ENCODE measurements around the gene B9D2.
"Not testable (repeated sequence)": the region's sequence is repeated elsewhere in the genome, so short reads cannot be mapped to it uniquely, and the experiment has no call there.

B9D2 gene, protein sequence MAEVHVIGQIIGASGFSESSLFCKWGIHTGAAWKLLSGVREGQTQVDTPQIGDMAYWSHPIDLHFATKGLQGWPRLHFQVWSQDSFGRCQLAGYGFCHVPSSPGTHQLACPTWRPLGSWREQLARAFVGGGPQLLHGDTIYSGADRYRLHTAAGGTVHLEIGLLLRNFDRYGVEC
- 13.0 reads per million in 2 donors for total RNA-seq

DNA sequence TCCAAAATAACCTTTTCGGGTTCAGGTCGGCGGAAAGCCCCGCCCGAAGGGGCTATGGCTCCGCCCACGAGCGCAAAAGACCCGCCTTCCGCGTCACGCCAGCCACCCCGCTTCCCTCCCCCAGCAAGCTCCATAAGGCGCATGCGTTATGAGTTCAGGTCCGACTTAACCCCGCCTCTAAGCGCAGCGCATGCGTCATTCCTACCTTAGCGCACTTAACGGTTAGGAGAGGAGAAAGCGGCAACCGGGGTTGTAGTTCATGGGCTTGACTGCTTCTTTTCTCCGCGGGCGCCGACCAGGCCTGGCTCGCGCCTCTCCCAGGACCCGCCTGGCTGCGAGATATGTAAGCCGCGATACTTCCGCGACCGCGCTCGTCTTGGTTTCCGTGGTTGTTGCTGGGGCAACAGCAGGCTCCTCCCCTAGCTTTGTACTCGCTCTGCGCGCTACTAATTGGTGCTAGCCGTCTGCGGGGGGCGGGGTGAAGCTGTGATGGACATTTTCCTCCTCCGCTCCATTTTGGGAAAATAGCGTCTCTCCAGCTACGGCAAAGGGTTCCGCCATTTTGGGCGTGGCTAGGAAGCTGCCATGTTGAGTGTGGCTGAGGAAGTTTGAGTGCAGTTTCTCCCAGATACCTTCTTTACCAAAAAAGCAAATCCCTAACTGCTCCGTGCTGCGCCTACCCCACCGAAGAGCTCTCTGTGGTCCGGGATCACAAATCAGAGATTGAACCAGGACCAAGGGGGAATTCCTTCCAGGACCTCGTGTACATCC lies at the start of gene B9D2:
Gene B9D2, minus strand, starts transcription at position 397 of the 771 bp plus-strand sequence. CDS start 630 bp downstream, outside the sequence.
- DNase-seq, result peak; percentile 76

DNA sequence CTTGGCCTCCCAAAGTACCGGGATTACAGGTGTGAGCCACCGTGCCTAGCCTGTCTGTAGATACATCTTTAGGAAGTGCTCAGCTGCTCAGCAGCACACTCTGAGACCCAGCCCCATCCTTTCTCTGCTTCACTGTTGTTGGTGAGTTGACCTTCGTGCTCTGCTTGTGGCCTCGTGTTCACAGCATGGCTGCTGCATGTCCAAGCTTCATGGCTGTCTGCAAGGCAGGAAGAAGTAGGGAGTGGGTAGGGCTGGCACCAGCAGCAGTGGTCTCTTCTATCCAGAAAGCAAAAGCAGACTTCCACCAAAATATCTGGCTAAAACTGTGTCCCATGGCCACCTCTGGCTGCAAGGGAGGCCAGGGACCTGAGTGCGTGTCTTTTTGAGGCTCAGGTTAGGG lies 49.0 kb upstream of the B9D2 start:
- DNase-seq, result no peak

DNA sequence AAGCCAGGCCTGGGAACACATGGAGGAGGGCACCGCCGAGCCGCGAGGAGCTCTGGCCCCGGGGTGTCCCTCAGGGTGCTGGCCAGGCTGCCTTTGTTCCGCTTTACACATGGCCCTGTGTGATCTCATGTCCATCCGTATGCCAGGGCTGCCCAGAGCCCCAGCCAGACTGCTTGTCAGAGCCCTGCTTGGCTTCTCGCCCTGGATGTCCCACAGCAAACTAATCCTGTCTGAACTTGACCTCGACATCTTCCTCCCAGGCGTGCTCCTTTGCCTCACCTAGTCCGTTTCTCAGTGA lies 48.0 kb upstream of the B9D2 start:
- DNase-seq, result no peak

DNA sequence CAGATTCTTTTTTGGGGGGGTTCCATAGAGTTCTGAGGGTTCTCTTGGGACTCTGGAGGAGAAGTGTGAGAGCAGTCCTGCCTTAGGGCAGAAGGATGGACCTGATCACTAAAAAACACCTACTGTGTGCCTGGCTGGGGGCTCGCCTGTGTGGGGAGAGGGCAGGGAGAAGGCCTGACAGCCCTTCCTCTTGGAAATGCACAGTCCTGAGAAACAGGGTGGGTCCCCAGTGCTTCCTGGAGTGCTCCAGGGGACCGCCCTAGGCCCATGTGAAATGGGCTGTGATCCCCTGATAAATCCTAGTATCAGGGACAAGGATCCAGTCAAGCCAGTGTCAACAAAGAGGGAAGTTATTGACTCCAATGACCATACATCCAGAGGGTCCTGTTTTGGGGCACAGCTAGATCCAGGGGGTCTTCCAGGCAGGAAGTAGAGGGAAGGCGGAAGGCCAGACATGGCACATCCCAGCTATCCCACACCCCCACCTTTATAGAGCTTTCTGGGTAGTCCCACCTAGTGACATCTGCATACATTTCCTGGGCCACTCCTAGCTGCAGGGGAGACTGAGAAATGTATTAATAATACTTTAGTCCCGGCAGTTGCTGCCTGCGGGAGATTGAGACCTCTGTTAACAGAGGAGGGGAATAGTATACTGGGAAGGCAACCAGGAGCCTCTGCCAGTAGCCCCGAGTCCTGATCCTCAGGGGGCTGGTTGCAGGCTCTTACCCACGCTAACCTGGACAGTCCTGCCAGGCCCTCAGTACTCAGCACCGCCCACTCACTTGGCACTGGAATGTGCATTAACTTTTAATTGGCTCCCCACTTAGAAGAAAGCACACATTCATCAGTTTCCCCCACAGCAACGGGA lies 47.4 kb upstream of the B9D2 start:
- no peak for DNase-seq

DNA sequence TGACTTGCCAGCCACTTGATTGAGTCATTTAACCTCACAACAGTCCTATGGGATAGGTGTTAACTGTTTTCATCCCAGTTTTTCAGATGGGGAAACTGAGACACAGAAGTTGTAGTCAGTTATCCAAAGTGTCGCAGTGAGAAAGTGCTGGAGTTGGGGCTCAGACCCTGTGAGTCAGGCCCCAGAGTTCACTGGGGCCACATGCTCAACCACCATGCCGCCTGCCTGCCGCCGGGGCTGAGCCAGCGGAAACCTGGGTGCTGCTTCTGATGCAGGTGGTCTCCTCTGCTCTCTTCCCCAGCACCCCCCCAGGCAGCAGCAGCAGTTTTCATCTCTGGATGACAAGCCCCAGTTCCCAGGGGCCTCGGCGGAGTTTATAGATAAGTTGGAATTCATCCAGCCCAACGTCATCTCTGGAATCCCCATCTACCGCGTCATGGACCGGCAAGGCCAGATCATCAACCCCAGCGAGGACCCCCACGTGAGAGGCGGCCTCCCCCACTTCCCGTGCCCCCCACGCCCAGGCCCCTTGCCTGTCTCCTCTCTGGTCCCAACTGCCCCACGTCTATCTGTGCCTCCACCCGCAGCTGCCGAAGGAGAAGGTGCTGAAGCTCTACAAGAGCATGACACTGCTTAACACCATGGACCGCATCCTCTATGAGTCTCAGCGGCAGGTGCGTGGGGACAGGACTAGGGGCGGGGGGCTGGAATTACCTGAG lies 46.5 kb upstream of the B9D2 start:
- DNase-seq, result no peak

DNA sequence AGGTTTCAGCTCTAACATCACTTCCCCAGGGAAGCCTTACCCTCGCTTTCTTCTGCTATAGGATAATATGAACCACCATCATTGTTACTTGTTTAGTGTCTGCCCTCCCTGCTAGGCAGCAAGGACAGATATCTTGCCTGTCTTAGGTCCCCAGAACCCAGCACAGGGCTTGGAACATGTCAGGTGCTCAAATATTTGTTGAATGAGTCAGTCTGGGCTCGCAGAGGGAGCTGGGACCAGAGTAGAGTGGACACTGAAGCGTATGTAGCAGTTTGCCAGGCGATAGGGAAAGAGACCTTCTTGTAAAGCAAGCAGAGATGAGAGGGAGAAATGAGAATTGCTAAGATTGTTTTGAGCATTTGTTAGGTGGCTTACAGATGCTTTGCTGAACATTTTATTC lies 45.3 kb upstream of the B9D2 start:
- no peak for DNase-seq

DNA sequence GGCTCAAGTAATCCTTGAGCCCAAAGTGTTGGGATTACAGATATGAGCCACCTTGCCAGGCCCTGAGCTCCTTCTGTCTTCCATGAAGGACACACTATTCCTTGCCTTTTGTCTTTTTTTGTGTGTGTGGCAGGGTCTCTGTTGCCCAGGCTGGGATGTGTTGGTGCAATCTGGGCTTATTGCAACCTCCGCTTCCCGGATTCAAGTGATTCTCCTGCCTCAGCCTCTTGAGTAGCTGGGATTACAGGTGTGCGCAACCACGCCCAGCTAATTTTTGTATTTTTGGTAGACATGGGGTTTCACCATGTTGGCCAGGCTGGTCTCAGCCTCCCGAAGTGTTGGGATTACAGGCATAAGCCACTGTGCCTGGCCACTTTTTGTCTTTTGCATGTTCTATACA lies 44.9 kb upstream of the B9D2 start:
- not testable (repeated sequence) for DNase-seq

DNA sequence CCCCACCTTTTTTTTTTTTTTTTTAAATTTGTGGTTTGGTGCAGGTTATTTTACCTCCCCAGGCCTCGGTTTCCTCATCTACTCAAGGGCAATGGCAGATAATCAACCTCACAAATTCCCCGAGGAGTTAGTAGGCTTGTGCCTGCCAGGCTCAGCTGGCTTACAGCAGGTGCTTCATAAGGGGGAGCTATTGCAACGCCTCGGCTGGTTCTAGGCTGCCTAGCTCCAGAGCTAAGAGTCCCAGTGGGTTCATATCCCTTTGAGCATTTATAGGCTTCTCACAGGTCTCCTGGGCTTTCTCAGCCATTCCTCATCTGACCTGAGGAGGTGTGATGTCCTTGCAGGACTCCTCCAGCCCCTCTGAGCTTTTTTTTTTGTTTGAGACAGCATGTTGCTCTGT lies 44.3 kb upstream of the B9D2 start:
- no peak for DNase-seq

DNA sequence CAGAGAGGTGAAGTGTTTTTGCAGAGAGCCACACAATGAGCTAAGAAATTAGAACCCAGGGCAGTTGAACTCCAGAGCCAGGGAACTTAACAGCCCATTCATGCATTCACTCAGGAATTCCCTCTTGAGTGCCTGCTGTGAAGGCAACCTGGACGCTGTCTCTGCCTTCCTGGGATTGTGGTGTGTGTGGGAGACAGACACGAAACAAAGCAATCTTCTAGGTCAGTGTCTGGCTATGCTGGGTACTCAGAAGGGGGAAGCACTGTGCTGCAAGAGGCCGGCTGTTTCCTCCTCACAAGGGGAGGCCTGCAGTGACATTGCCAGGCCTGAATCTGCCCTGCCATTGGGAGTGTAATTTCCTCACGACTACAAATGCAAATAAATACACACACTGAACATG lies 43.3 kb upstream of the B9D2 start:
- DNase-seq, result no peak

DNA sequence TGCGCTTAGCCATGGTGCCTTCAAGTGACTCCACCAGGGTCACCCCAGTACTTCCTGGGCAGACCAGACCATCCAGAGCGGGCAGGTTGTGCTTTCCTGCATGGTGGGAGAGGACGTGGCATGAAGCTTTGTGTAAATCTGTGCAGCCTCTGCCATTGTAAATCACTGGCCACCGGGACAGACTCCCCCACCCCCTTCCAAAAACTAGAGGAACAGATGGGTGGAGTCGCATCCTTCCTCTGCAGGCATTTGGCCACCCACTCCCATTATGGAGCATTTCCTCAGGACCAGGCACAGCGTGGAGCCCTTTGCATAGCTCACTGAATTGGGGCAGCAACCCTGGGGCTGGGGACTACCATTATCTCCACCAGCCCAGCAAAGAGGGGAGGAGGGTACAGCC lies 41.8 kb upstream of the B9D2 start:
- no peak for DNase-seq

DNA sequence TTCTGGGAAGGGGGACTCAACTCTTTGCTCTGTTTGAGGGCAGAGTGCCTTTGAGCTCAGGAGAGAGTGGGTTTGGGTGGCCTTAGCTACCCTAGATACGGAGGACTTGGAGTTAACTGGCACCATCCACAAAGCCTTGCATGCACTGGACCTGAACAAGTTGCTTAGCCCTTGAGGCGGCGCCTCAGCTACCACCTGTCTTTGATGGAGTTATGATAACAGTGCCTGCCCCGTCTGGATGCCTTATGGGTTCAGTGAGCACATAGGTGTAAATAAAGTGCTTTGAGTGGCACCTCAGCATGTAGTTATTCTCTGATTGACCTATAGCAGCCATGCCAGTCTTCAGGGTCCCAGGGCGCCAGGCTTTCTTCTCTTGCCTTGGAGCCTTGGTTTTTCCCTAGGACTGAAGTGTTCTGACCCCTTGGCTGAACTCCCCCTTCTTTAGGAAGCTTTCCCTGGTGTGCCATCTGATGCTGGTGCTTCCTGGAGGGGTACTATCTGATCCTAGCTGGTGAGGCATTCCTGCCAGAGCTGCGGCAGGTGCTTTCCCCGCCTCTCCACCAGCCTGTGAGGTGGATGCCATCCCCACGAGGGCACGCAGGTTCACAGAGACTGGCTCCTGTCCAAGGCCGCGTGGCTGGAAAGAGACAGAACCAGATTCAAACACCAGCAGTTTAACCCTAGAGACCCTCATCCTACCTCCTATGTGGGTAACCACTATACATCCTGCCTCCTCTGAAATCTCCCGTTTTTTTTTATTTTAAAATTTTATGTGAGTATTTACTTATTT lies 39.4 kb upstream of the B9D2 start:
- no peak for DNase-seq

DNA sequence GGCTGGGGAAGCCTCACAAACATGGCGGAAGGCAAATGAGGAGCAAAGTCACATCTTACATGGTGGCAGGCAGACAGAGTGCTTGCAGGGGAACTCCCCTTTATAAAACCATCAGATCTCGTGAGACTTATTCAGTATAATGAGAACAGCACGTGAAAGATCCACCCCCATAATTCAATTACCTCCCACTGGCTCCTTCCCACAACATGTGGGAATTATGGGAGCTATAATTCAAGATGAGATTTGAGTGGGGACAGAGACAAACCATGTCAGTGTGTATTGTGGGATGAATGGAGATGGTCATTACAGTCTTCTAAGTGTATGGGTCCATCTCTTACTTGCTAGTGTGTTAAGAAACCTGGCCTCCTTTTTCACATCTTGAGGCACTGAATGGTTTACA lies 38.1 kb upstream of the B9D2 start:
- no peak for DNase-seq

DNA sequence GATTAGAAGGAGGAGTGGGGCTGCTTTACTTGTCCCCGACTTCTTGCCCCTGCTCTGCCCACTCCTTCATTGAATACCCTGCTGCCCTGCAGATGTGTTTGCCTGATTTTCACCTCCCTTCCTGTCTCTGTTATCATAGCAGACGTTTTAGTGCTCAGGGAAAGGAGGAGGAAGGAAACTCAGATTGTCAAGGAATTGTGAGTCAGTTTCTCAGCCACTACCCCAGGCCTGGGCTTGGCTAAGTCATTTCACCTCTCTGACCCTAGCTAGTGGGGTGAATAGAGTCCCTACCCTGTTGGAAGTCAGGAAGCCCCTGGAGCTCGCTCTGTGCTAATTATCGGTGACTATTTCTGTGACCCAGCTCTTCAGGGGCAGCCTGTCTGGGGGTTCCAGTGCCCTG lies 37.5 kb upstream of the B9D2 start:
- no peak for DNase-seq

DNA sequence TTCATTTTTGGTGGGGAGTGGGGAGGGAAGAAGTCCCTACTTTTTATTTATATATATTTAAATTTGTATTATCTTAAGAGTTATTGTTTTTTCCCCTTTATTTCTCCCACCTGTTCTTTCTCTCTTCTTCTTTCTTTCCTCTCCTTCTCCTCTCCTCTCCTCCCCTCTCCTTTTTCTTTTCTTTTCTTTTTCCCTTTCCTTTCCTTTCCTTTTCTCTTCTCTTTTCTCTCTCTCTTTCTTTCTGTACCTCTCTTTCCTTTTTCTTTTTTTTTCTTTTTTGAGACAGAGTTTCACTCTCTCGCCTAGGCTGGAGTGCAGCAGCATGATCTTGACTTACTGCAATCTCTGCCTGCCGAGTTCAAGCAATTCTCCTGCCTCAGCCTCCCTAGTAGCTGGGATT lies 35.6 kb upstream of the B9D2 start:
- no peak for DNase-seq

DNA sequence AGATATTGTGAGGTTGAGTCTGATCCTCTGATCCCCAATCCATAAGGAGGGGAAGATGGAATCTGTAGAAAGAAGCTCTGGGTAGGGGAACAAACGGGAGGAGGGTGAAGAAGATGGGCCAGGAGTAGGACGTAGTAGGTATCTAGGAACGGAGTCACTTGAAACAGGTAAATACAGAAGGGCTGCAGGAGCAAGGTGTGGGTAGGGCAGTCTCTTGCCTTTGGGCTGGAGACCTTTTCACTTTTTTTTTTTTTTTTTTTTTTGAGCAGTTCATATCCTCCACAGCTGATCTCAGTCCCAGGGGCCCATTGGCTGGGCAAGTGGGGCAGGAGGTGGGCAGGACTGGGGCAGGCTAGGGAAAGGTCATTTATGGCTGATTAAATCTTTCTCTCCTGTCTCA lies 35.1 kb upstream of the B9D2 start:
- DNase-seq, result no peak

DNA sequence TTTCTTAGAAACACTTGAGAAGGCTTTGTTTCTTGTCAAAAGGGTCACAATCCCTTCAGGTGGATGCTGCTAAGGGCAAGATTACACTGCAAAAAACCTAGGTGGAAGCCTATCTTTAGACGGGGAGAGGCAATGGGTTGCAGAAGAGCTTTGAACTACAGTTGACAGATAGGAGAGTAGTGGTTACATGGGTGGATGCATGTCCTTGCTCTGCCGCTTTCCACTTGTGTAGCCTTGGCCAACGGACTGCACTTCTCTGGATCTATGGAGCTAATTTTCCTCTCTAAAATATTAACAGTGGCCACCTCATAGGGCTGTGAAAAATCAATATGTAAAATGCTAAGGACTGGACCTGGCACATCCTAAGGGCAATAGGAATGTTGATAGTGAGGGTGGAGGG lies 34.6 kb upstream of the B9D2 start:
- DNase-seq, result no peak

DNA sequence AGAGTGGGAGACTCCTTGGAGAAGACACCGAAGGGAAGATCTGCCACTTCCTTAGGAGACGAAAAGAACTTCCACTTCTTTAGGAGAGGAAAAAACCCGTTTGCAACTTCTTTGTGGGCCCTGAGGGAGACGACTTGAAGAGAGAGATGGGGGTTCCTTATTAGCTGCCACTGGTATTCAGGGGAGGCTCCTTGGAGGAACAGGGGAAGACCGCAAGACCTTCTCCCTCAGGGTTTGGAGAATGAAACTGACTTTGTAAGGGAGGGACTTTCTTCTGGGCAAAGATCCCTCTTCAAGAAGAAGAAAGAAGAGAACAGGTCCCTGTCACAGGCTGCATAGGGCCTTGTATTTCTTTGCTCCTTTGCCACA lies 34.1 kb upstream of the B9D2 start:
- DNase-seq, result no peak

DNA sequence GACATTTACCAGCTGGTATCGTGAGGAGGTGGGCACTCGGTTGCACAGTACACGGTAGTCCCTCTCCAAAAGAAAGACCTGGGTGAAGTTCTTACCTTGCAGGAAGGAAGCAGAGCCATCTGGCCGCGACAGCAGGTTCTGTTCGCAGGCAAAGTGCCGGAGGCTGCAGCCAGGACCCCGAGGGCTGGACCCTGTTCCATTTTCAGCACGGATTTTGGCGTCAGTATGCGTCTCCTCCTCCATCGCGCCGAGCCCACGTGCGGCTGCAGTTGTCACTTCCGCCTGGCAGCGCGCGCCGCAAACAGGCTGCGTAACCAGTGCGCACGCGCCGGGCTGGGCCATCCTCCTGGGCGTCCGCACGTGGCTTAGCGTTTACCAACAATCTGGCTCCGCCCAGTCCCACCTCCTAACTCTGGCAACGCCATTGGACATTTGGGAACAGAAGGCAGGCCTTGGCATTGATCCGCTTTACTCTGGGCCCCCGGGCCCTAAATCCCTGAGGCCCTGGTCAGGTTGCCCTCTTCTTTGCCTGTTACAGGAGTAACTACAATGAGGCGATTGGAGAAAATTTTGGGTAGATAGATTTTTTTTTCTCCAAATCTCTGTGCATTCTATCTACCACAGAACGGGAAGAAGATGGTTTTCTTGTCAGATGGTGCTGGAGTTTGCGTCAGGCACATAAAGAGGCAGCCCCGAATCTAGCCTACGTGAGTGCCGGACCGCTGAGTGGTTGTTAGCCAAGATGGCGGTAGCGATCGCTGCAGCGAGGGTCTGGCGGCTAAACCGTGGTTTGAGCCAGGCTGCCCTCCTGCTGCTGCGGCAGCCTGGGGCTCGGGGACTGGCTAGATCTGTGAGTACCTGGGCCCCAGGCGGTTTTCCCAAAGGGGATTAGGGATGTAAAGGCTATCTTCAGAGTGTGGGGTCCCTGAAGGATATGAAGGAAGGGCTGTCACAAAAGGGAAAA lies 33.4 kb upstream of the B9D2 start, which contains the start of the genes BCKDHA and EXOSC5:
Gene BCKDHA, plus strand, starts transcription at position 733 of the 964 bp plus-strand sequence. Its CDS starts 10 bp downstream, at position 743.
Gene EXOSC5, minus strand, starts transcription at position 274 of the 964 bp plus-strand sequence. Its CDS starts 31 bp downstream, at position 243.
- peak; percentile 97 for DNase-seq

DNA sequence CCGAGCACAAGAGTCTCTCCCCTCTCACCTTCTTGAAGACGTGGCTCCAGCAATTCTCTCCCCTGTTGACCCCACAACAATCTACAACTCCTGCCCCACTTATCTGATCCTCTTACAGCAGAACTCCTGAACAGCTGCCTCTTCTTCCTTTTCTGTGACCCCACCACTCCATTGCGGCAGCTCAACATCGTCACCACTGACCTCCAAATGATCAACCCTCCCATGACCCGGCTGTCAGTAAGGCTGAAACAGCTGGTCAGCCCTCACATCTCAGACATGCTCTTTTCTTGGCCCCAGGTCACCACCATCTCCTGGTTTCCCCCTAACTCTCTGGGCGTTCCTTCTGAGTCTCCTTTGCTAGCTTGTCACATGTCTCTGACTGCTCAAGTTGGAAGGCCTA lies 31.4 kb upstream of the B9D2 start:
- no peak for DNase-seq

DNA sequence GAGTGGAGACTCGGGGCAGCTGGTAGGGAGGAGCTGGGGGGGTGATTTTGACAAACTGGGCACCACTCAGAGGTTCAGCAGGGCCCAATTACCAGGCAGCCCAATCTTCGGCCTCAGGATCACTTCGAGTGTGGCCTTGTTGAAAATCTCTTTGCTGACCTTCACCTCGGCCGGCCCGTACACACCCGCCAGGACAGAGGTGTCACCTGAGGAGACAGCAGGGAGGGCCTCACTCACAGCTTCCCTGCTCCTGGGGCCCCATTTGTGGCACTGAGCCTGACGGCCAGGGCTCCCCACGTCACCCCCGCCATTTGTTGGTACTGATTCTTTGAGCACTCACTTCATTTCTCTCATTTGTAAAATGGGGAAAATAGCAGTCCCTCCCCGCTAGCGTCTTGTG lies 28.8 kb upstream of the B9D2 start:
- DNase-seq, result no peak

DNA sequence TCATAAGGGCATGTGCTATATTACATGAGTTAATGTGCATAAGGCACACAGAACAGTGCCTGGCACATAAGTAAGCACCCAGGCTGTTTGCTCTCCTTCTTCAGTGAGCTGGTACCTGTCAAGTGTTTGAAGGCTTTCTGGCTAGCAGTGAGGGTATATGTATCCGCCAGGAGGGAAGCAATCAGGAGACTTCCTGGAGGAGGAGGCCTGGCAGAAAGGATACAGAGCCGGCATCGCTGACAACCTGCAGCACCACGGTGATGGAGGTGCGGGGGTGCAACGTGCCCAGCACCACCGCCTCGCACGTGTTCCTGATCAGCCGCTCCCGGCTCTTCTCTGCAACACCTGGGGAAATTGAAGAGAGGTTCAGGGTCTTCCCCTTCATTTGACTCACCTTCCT lies 27.7 kb upstream of the B9D2 start:
- DNase-seq, result no peak

Data from activated gamma-delta T cell (primary cell).